Natural killer cell treated with Interleukin-12 subunit alpha and Interleukin-12 subunit beta and Interleukin-15 and Interleukin-18, amount 100 ng/mL, for 72 hours (primary cell): ENCODE results near the gene PACSIN2. TPM values are rescaled to one million over a fixed set of nuclear protein-coding genes. Genes with fewer than 3 reads are reported as not detected.

Experiments
- ATAC-seq, 2 donors: fragments of 150-1000 bp; cut with Tn5 transposase in 1 of 2; sonication (Bioruptor Pico), chemical (Tn5 transposase) in 1 of 2; 2 replicates each; pipeline ENCODE4 v1.10.0; 2021
- DNase-seq: peaks from one replicate; pipeline ENCODE4 v3.0.0; 2022; ENCODE audit warnings: low spot score
- H3K27ac Mint-ChIP-seq, 2 donors: 1 replicate in 1 of 2; 2 replicates in 1 of 2; pipeline ENCODE4 v1.8.0; 2022; ENCODE audit warnings: mixed read lengths in 2 of 2, mild to moderate bottlenecking in 1 of 2, moderate library complexity in 1 of 2
- H3K27me3 Mint-ChIP-seq, 2 donors: 1 replicate in 1 of 2; 2 replicates in 1 of 2; pipeline ENCODE4 v1.8.0; 2022; ENCODE audit warnings: mixed read lengths in 2 of 2
- H3K36me3 Mint-ChIP-seq: one replicate; pipeline ENCODE4 v1.8.0; 2022; ENCODE audit warnings: mixed read lengths
- H3K4me1 Mint-ChIP-seq, 2 donors: 1 replicate in 1 of 2; 2 replicates in 1 of 2; pipeline ENCODE4 v1.8.0; 2022; ENCODE audit warnings: low read depth in 2 of 2, mixed read lengths in 2 of 2, mild to moderate bottlenecking in 1 of 2
- H3K4me3 Mint-ChIP-seq: one replicate; pipeline ENCODE4 v1.8.0; 2022; ENCODE audit warnings: mixed read lengths
- H3K9me3 Mint-ChIP-seq: 2 replicates; pipeline ENCODE4 v1.8.0; 2022; ENCODE audit warnings: mixed read lengths
- total RNA-seq, 2 donors: library from RNA; stranded (reverse); gene quantifications; one replicate each; pipeline ENCODE4 v1.2.3, GENCODE V29; 2022

Gene PACSIN2
- total RNA-seq, 2 donors from 2014 or later, result 34.5 to 64.0 TPM

DNA sequence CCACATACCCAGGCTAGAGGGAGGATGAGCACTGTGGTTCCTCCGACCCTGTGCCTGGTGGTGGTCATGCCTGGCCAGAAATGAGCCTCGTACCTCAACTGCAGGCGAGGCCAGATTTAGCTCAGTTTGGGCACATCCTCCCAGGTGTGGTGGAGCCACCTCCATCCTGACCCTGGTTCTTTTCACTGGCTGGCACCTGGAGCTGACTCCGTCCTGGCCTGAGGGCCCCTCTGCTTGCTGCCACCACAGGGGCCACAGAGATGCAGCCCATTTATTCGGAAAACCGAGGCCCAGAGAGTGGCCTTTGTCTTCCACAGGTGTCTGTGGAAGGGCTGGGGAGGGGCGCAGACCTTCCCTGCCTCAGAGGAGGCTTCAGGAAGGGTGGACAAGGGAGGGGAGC lies 148.8 kb downstream of the PACSIN2 start:
- Mint-ChIP-seq H3K4me1 (peaks cover 15 to 18% of the 10 kb centered on the region in 2 donors), H3K9me3 (peaks cover 4% of the 10 kb centered on the region), H3K27me3 (no peaks in the 10 kb centered on the region), H3K4me3 (no peak overlapping the region), H3K36me3 (peaks cover 11% of the 10 kb centered on the region), H3K27ac (no peak overlapping the region)
- no peak for DNase-seq
- ATAC-seq, result no peak

GRCh38 chr22:42865536-42865935 lies 149.4 kb downstream of the PACSIN2 start:
- no peak for ATAC-seq
- DNase-seq, result no peak
- Mint-ChIP-seq H3K27ac (no peak overlapping the region), H3K9me3 (peaks cover 4% of the 10 kb centered on the region), H3K4me3 (no peak overlapping the region), H3K27me3 (no peaks in the 10 kb centered on the region), H3K36me3 (peaks cover 11% of the 10 kb centered on the region), H3K4me1 (peaks cover 15 to 21% of the 10 kb centered on the region in 2 donors)

DNA sequence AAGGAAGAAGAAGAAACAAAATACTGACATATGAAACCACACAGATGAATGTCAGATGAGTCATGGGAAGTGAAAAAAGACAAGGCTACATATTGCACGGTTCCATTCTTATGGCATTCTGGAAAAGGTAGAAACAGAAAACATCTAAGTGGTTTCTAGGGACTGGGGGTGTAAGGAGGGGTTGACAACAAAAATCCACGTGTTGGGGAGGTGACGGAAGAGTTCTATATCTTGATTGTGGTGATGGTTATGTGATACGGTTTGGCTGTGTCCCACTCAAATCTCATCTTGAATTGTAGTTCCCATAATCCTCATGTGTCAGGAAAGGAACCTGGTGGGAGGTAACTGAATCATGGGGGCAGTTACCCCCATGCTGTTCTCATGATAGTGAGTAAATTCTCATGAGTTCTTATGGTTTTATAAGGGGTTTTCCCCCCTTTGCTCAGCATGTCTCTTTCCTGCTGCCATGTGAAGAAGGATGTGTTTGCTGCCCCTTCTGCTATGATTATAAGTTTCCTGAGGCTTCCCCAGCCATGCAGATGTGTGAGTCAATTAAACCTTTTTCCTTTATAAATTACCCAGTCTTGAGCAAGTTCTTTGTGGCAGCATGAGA lies 151.5 kb downstream of the PACSIN2 start:
- ATAC-seq, result peak; percentile 55 to 62
- Mint-ChIP-seq H3K4me3 (peak overlapping the region; percentile 70), H3K27ac (peak overlapping the region; percentile 54 to 65), H3K36me3 (peaks cover 11% of the 10 kb centered on the region), H3K4me1 (peaks cover 15 to 23% of the 10 kb centered on the region in 2 donors), H3K27me3 (no peaks in the 10 kb centered on the region), H3K9me3 (peaks cover 4% of the 10 kb centered on the region)
- DNase-seq, result no peak

DNA sequence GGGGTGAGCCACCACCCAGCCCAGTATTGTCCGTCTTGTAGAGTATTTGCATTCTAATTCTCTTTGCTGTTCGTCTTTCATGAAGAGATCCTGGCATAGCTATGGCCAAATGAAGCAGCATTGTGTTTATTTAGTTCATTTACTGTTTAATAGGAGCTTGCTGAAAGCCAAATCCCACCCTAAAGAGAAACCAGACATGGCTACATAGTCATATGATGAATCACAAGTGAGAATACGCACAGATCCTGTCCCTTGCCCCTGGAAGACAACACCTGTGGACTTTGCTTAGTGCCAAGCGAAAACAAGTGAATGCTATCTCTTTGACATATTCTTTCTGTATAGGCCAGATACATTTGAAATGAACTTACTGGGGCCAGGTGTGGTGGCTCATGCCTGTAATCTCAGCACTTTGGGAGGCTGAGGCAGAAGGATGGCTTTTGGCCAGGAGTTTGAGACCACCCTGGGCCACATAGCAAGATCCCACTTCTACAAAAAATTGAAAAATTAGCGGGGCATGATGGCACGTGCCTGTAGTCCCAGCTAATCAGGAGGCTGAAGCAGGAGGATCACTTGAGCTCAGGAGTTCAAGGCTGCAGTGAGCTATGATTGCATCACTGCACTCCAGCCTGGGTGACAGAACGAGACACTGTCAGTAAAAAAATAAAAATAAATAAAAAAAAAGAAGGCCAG lies 152.8 kb downstream of the PACSIN2 start:
- no peak overlapping the region for H3K27ac Mint-ChIP-seq
- peaks cover 4% of the 10 kb centered on the region for H3K9me3 Mint-ChIP-seq
- peaks cover 11 to 17% of the 10 kb centered on the region in 2 donors for H3K4me1 Mint-ChIP-seq
- peaks cover 11% of the 10 kb centered on the region for H3K36me3 Mint-ChIP-seq
- no peak for ATAC-seq
- no peak for DNase-seq
- H3K27me3 Mint-ChIP-seq, result no peaks in the 10 kb centered on the region
- no peak overlapping the region for H3K4me3 Mint-ChIP-seq

GRCh38 chr22:42860968-42861367 lies 154.0 kb downstream of the PACSIN2 start:
- no peak overlapping the region for H3K27ac Mint-ChIP-seq
- peaks cover 11% of the 10 kb centered on the region for H3K36me3 Mint-ChIP-seq
- no peaks in the 10 kb centered on the region for H3K27me3 Mint-ChIP-seq
- H3K4me3 Mint-ChIP-seq, result no peak overlapping the region
- DNase-seq, result no peak
- peaks cover 4% of the 10 kb centered on the region for H3K9me3 Mint-ChIP-seq
- peaks cover 15 to 21% of the 10 kb centered on the region in 2 donors for H3K4me1 Mint-ChIP-seq
- no peak for ATAC-seq

GRCh38 chr22:42857845-42858481 lies 157.0 kb downstream of the PACSIN2 start:
- H3K9me3 Mint-ChIP-seq, result no peaks in the 10 kb centered on the region
- peaks cover 5 to 13% of the 10 kb centered on the region in 2 donors for H3K4me1 Mint-ChIP-seq
- no peaks in the 10 kb centered on the region for H3K36me3 Mint-ChIP-seq
- peak overlapping the region; percentile 39 for H3K4me3 Mint-ChIP-seq
- peak overlapping the region in 1 of 2 donors; percentile 43 for H3K27ac Mint-ChIP-seq
- ATAC-seq (no peak), DNase-seq (no peak)
- H3K27me3 Mint-ChIP-seq, result no peaks in the 10 kb centered on the region

DNA sequence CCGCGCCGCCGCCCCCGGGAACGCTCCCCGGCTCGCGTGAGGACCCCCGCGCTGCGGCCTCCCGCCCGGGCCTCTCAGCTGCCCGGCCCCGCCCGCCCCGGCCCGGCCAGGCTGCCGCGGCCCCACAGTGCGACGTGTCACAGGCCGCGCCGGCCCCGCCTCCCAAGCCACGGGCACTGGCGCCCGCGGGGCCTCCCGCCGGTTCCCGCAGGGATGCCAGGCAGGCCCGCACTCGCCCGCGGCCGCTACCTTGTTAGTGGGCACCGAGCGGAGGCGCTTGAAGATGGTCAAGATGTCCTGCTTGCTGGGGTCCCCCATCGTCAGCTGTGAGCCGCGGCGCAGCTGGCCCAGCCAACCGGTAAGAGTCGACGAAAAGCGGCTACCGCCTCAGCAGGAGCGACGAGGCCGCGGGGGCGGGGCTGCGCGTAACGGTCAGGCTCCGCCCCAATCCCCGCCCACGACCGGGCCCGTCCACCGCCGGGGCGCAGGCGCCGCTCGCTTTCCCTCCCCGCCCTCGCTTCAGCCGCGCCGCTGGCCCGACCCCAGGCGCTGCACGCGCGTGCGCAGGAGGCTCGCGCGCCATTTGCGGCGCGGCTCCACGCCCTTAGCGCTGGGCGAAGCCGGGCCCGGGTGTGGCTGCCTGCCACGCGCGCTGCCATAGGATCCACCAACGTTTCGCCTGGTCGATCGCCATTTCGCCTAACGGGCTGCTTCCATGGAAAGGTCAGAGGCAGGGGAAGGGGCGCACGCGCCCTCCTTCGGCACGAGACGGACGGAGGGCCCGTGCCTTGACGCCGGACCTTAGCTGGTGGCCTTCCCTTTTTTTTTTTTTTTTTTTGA lies 157.9 kb downstream of the PACSIN2 start, which contains the start of gene ARFGAP3:
TSS of gene ARFGAP3 (minus strand) at position 409 of the 840 bp plus-strand sequence. CDS start at position 318, 91 bp downstream.
- ATAC-seq (peak; percentile 96), DNase-seq (peak; percentile 97)
- Mint-ChIP-seq H3K4me1 (peaks cover 5 to 11% of the 10 kb centered on the region in 2 donors), H3K27ac (peak within 1 kb of the TSS; percentile 92 to 94), H3K4me3 (peak within 1 kb of the TSS; percentile 97), H3K27me3 (no peaks in the 10 kb centered on the region), H3K36me3 (no peaks in the 10 kb centered on the region), H3K9me3 (no peaks in the 10 kb centered on the region)

- peak; percentile 63 to 65 for ATAC-seq
- Mint-ChIP-seq H3K27me3 (no peaks in the 10 kb centered on the region), H3K9me3 (no peaks in the 10 kb centered on the region)
Measured at GRCh38 chr22:42856179-42856864, 158.6 kb downstream of the PACSIN2 start.

GRCh38 chr22:42855721-42856120 lies 159.2 kb downstream of the PACSIN2 start:
- no peaks in the 10 kb centered on the region for H3K36me3 Mint-ChIP-seq
- H3K27ac Mint-ChIP-seq, result peak overlapping the region; percentile 92 to 94
- ATAC-seq (no peak), DNase-seq (no peak)
- H3K4me1 Mint-ChIP-seq, result peaks cover 11 to 15% of the 10 kb centered on the region in 2 donors
- peak overlapping the region; percentile 97 for H3K4me3 Mint-ChIP-seq
- no peaks in the 10 kb centered on the region for H3K9me3 Mint-ChIP-seq
- no peaks in the 10 kb centered on the region for H3K27me3 Mint-ChIP-seq

More at GRCh38 chr22:42856179-42856864, 158.6 kb downstream of the PACSIN2 start:
- peak; percentile 85 for DNase-seq
- peaks cover 5 to 10% of the 10 kb centered on the region in 2 donors for H3K4me1 Mint-ChIP-seq
- peak overlapping the region; percentile 92 to 94 for H3K27ac Mint-ChIP-seq
- peak overlapping the region; percentile 97 for H3K4me3 Mint-ChIP-seq
- H3K36me3 Mint-ChIP-seq, result no peaks in the 10 kb centered on the region

GRCh38 chr22:42855211-42855610 lies 159.7 kb downstream of the PACSIN2 start:
- Mint-ChIP-seq H3K4me3 (peak overlapping the region; percentile 56), H3K9me3 (no peaks in the 10 kb centered on the region), H3K4me1 (peaks cover 14 to 17% of the 10 kb centered on the region in 2 donors), H3K36me3 (no peaks in the 10 kb centered on the region), H3K27me3 (no peaks in the 10 kb centered on the region), H3K27ac (peak overlapping the region in 1 of 2 donors; percentile 54)
- no peak for DNase-seq
- ATAC-seq, result no peak

GRCh38 chr22:42848941-42849550 lies 165.9 kb downstream of the PACSIN2 start:
- DNase-seq (no peak), ATAC-seq (no peak)
- H3K27me3 Mint-ChIP-seq, result no peaks in the 10 kb centered on the region
- peaks cover 25 to 26% of the 10 kb centered on the region in 2 donors for H3K4me1 Mint-ChIP-seq
- H3K27ac Mint-ChIP-seq, result no peak overlapping the region
- no peaks in the 10 kb centered on the region for H3K9me3 Mint-ChIP-seq
- no peak overlapping the region for H3K4me3 Mint-ChIP-seq
- peaks cover 13% of the 10 kb centered on the region for H3K36me3 Mint-ChIP-seq

- Mint-ChIP-seq H3K9me3 (no peaks in the 10 kb centered on the region), H3K4me1 (peaks cover 39% of the 10 kb centered on the region in 2 donors), H3K36me3 (peaks cover 13% of the 10 kb centered on the region), H3K27me3 (no peaks in the 10 kb centered on the region), H3K27ac (no peak overlapping the region), H3K4me3 (no peak overlapping the region)
- DNase-seq, result no peak
- ATAC-seq, result no peak
Measured at GRCh38 chr22:42847110-42847509, 167.8 kb downstream of the PACSIN2 start.
